Activated naive CD4-positive, alpha-beta T cell (primary cell): ENCODE data around the gene SMYD3.
"Not testable (repeated sequence)": the region's sequence is repeated elsewhere in the genome, so short reads cannot be mapped to it uniquely, and the experiment has no call there.

Experiments
- DNase-seq, 4 experiments: peaks; one replicate each; lab custom pipeline; 2025; lab: John Stamatoyannopoulos, UW

SMYD3 gene

GRCh38 chr1:245988393-245989078, 518.5 kb downstream of the SMYD3 start:
- no peak for DNase-seq

- DNase-seq, result no peak
Observed at GRCh38 chr1:245987997-245988392, 519.1 kb downstream of the SMYD3 start.

- no peak for DNase-seq
Observed at GRCh38 chr1:245987577-245987976, 519.5 kb downstream of the SMYD3 start.

GRCh38 chr1:245987219-245987545, 519.9 kb downstream of the SMYD3 start:
- DNase-seq, result no peak

- DNase-seq, result no peak
Observed at GRCh38 chr1:245986404-245987218, 520.5 kb downstream of the SMYD3 start.

GRCh38 chr1:245984390-245985155, 522.5 kb downstream of the SMYD3 start:
- DNase-seq, result no peak

- no peak for DNase-seq
Observed at GRCh38 chr1:245983294-245983967, 523.6 kb downstream of the SMYD3 start.

- DNase-seq, result no peak
Observed at GRCh38 chr1:245979589-245979988, 527.5 kb downstream of the SMYD3 start.

GRCh38 chr1:245978915-245979314, 528.2 kb downstream of the SMYD3 start:
- no peak for DNase-seq

GRCh38 chr1:245972476-245972875, 534.6 kb downstream of the SMYD3 start:
- DNase-seq, result no peak

GRCh38 chr1:245971711-245972085, 535.4 kb downstream of the SMYD3 start:
- no peak for DNase-seq

GRCh38 chr1:245971076-245971710, 535.9 kb downstream of the SMYD3 start:
- DNase-seq, result not testable (repeated sequence)

- DNase-seq, result no peak
Observed at GRCh38 chr1:245969283-245969682, 537.8 kb downstream of the SMYD3 start.

GRCh38 chr1:245968775-245969174, 538.3 kb downstream of the SMYD3 start:
- no peak for DNase-seq

- DNase-seq, result no peak
Observed at GRCh38 chr1:245965398-245965797, 541.7 kb downstream of the SMYD3 start.

GRCh38 chr1:245963649-245964048, 543.4 kb downstream of the SMYD3 start:
- no peak for DNase-seq

- no peak for DNase-seq
Observed at GRCh38 chr1:245962453-245962852, 544.6 kb downstream of the SMYD3 start.

- no peak for DNase-seq
Observed at GRCh38 chr1:245961137-245961540, 545.9 kb downstream of the SMYD3 start.

GRCh38 chr1:245960171-245960570, 546.9 kb downstream of the SMYD3 start:
- DNase-seq, result no peak

GRCh38 chr1:245958016-245958415, 549.1 kb downstream of the SMYD3 start:
- no peak for DNase-seq

GRCh38 chr1:245957427-245957826, 549.7 kb downstream of the SMYD3 start:
- DNase-seq, result no peak

GRCh38 chr1:245956225-245956624, 550.9 kb downstream of the SMYD3 start:
- peak in 2 of 4 experiments; percentile 11 to 15 for DNase-seq
